Measurements from ENCODE around the gene MAST1. TPM values are rescaled to one million over a fixed set of nuclear protein-coding genes. Genes with fewer than 3 reads are reported as not detected.

MAST1 gene
- polyA plus RNA-seq, 2 of the 4 experiments (the other 2 are of a cell fraction) = 1.4 to 2.2 TPM

DNA sequence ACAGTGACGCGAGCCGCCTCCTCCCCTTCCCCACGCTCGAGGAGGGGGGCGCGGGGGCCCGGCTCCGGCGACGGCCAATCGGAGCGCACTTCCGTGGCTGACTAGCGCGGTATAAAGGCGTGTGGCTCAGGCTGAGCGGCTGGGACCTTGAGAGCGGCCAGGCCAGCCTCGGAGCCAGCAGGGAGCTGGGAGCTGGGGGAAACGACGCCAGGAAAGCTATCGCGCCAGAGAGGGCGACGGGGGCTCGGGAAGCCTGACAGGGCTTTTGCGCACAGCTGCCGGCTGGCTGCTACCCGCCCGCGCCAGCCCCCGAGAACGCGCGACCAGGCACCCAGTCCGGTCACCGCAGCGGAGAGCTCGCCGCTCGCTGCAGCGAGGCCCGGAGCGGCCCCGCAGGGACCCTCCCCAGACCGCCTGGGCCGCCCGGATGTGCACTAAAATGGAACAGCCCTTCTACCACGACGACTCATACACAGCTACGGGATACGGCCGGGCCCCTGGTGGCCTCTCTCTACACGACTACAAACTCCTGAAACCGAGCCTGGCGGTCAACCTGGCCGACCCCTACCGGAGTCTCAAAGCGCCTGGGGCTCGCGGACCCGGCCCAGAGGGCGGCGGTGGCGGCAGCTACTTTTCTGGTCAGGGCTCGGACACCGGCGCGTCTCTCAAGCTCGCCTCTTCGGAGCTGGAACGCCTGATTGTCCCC lies 46.8 kb upstream of the MAST1 start, which contains the start of gene JUNB:
Gene JUNB (plus strand): TSS at position 142 of the 706 bp plus-strand sequence. CDS start 286 bp downstream, at position 428.
- WGBS (ENCODE audit: missing lambda C conversion rate) = 3% methylated on average over 14 of the region's 73 CpGs
- CTCF ChIA-PET = interaction anchor here (0.7 to 17.4 kb wide), 8 partner anchors 8 to 90 kb away, joined by 3 to 901 read pairs (median 3); partner anchors contain the start of genes DNASE2 and HOOK2
- TF ChIP-seq CHD2 (IDR thresholded peaks at IDR 0.05; ENCODE audit: low read length, partially characterized antibody) = peak; percentile 39
- no peak; a peak in 1 of 5 replicates for TF ChIP-seq EP300 (IDR thresholded peaks at IDR 0.05)
- TF ChIP-seq HDAC2 (IDR thresholded peaks at IDR 0.05) = no peak
- no peak for TF ChIP-seq NR3C1 (IDR thresholded peaks at IDR 0.05)
- TF ChIP-seq HOXB13 (CRISPR knock-in tag; IDR thresholded peaks at IDR 0.05; ENCODE audit: low read depth) = no peak
- TF ChIP-seq TP53 (CRISPR knock-in tag; IDR thresholded peaks at IDR 0.05) = no peak
- TF ChIP-seq, protein P1, sequence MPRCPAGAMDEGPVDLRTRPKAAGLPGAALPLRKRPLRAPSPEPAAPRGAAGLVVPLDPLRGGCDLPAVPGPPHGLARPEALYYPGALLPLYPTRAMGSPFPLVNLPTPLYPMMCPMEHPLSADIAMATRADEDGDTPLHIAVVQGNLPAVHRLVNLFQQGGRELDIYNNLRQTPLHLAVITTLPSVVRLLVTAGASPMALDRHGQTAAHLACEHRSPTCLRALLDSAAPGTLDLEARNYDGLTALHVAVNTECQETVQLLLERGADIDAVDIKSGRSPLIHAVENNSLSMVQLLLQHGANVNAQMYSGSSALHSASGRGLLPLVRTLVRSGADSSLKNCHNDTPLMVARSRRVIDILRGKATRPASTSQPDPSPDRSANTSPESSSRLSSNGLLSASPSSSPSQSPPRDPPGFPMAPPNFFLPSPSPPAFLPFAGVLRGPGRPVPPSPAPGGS (IDR thresholded peaks at IDR 0.05) = peak; percentile 97
- no peak for TF ChIP-seq CHD4 (IDR thresholded peaks at IDR 0.05; ENCODE audit: borderline replicate concordance)
- no peak; a peak in 1 of 5 replicates for TF ChIP-seq RAD21 (conservative IDR thresholded peaks at IDR 0.05 in 1 of 2, IDR thresholded peaks at IDR 0.05 in 1 of 2)
- TF ChIP-seq NFE2L2 (conservative IDR thresholded peaks at IDR 0.05; ENCODE audit: low read length) = no peak
- peak; percentile 85 for TF ChIP-seq MAZ (IDR thresholded peaks at IDR 0.05; ENCODE audit: borderline replicate concordance, low read depth, low read length)
- TF ChIP-seq FOSB (CRISPR knock-in tag; IDR thresholded peaks at IDR 0.05) = no peak
- TF ChIP-seq GATA3 (IDR thresholded peaks at IDR 0.05; ENCODE audit: borderline replicate concordance) = peak; percentile 74; the same call in 1 of the 2 replicates
- TF ChIP-seq BHLHE40 (IDR thresholded peaks at IDR 0.05; ENCODE audit: low read depth, low read length) = no peak
- peak; percentile 39; the same call in 1 of the 2 replicates for TF ChIP-seq HOXB5 (CRISPR knock-in tag; IDR thresholded peaks at IDR 0.05)
- no peak for TF ChIP-seq NPAS2 (CRISPR knock-in tag; IDR thresholded peaks at IDR 0.05; ENCODE audit: borderline replicate concordance)
- TF ChIP-seq, protein P2, sequence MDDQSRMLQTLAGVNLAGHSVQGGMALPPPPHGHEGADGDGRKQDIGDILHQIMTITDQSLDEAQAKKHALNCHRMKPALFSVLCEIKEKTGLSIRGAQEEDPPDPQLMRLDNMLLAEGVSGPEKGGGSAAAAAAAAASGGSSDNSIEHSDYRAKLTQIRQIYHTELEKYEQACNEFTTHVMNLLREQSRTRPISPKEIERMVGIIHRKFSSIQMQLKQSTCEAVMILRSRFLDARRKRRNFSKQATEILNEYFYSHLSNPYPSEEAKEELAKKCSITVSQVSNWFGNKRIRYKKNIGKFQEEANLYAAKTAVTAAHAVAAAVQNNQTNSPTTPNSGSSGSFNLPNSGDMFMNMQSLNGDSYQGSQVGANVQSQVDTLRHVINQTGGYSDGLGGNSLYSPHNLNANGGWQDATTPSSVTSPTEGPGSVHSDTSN (IDR thresholded peaks at IDR 0.05) = peak; percentile 83
- no peak for TF ChIP-seq ESRRA (IDR thresholded peaks at IDR 0.05; ENCODE audit: borderline replicate concordance, low read length)
- no peak for TF ChIP-seq CEBPB (IDR thresholded peaks at IDR 0.05)
- TF ChIP-seq JUN (IDR thresholded peaks at IDR 0.05) = peak; percentile 94 to 98
- no peak for TF ChIP-seq ZNF302 (CRISPR knock-in tag; IDR thresholded peaks at IDR 0.05)
- TF ChIP-seq TFCP2L1 (CRISPR knock-in tag; IDR thresholded peaks at IDR 0.05) = peak; percentile 96
- TF ChIP-seq, protein P3, sequence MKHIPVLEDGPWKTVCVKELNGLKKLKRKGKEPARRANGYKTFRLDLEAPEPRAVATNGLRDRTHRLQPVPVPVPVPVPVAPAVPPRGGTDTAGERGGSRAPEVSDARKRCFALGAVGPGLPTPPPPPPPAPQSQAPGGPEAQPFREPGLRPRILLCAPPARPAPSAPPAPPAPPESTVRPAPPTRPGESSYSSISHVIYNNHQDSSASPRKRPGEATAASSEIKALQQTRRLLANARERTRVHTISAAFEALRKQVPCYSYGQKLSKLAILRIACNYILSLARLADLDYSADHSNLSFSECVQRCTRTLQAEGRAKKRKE (CRISPR knock-in tag; IDR thresholded peaks at IDR 0.05; ENCODE audit: low read depth) = no peak
- TF ChIP-seq ZSCAN20 (CRISPR knock-in tag; IDR thresholded peaks at IDR 0.05) = no peak
- no peak for TF ChIP-seq FOSL2 (IDR thresholded peaks at IDR 0.05)
- peak; percentile 43 for TF ChIP-seq FOSL2 (CRISPR knock-in tag; IDR thresholded peaks at IDR 0.05)
- TF ChIP-seq, protein P4, sequence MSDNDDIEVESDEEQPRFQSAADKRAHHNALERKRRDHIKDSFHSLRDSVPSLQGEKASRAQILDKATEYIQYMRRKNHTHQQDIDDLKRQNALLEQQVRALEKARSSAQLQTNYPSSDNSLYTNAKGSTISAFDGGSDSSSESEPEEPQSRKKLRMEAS (IDR thresholded peaks at IDR 0.05) = peak; percentile 63
- no peak for TF ChIP-seq EHF (CRISPR knock-in tag; IDR thresholded peaks at IDR 0.05)
- TF ChIP-seq POLR2A (IDR thresholded peaks at IDR 0.05; ENCODE audit: low read length) = peak; percentile 100
- TF ChIP-seq PHF8 (IDR thresholded peaks at IDR 0.05; ENCODE audit: borderline replicate concordance, low read depth) = peak; percentile 70
- TF ChIP-seq CBX2 (IDR thresholded peaks at IDR 0.05; ENCODE audit: borderline replicate concordance, low read depth) = no peak
- peak; percentile 67; the same call in 1 of the 2 replicates for TF ChIP-seq POLR2AphosphoS2 (conservative IDR thresholded peaks at IDR 0.05; ENCODE audit: low read length)
- no peak for TF ChIP-seq RNF2 (IDR thresholded peaks at IDR 0.05; ENCODE audit: borderline replicate concordance, low read depth)
- peak; percentile 52; the same call in 1 of the 2 replicates for TF ChIP-seq MYC (IDR thresholded peaks at IDR 0.05; ENCODE audit: borderline replicate concordance, low read length)
- TF ChIP-seq, protein P5, sequence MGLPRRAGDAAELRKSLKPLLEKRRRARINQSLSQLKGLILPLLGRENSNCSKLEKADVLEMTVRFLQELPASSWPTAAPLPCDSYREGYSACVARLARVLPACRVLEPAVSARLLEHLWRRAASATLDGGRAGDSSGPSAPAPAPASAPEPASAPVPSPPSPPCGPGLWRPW (IDR thresholded peaks at IDR 0.05) = no peak

More for the DNA sequence above, 46.8 kb upstream of the MAST1 start, which contains the start of gene JUNB:
- Histone ChIP-seq H3K9me3 (no peaks in the 10 kb centered on the region), H3K4me1 (peaks cover 55% of the 10 kb centered on the region), H3K4me3 (peak within 1 kb of the TSS; percentile 92), H3K4me2 (peak within 1 kb of the TSS; percentile 99), H3K27ac (peak within 1 kb of the TSS; percentile 96 to 99)
- DNase-seq (ENCODE audit: low read depth in 1 of 2, low spot score in 1 of 2) (peak; percentile 75 to 95), ATAC-seq (peak; percentile 42 to 60), FAIRE-seq (no peak)
- POLR2A ChIA-PET = interaction anchor here (1.0 to 6.5 kb wide), 9 partner anchors 9 to 376 kb away, joined by 3 to 122 read pairs (median 7); partner anchors contain the start of genes DNASE2, GET3 and RNASEH2A

All from A549 (cell line).